Fibroblast of skin of right biceps (primary cell): ENCODE results near the gene EIF3K.
A peak's percentile ranks its signal among the peaks of the same experiment; 100 is the strongest.
"Not testable (repeated sequence)": the region's sequence is repeated elsewhere in the genome, so short reads cannot be mapped to it uniquely, and the experiment has no call there.

Experiments
- DNase-seq: peaks from one replicate; pipeline ENCODE4 v3.0.0-alpha.2; 2013

EIF3K gene

DNA sequence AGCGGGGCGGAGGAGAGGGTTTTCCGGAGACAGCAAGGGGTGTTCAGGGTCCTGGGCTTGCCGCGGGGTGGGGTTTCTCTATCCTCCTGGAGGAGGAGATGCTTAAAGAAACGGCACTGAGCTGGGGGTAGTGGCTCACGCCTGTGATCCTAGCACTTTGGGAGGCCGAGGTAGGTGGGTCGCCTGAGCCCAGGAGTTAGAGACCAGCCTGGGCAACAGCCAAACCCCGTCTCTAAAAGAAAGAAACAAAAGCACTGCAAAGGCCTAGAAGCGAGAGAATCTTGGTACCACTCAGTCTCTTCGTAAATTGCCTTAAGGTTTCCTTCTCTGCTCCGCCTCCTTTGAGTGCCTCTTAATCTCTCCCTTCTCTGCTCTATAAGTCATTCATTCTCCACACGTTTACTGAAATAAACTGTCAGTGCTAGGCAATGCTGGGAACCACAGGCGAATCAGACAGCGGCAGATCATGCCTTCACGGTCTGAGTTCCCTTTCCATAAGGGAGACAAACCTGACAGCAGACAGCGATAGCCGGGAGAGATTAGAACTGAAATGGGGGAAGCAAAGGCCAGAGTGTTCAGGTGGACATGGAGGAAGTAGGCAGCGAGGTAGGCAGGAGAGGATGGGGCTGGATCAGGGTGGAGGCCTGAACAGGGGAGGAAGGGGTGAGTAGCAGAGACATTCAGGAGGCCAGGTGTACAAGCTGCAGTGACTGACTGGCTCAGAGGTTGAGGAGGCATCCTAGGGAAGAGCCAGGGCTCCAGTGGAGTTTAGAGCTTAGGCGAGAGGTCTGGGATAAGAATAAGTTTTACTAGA lies 580 bp downstream of the EIF3K start:
- no peak for DNase-seq

- DNase-seq, result no peak
Measured at GRCh38 chr19:38624822-38625221, 5.8 kb downstream of the EIF3K start.

GRCh38 chr19:38626401-38626800 lies 7.4 kb downstream of the EIF3K start:
- no peak for DNase-seq

- DNase-seq, result no peak
Measured at GRCh38 chr19:38629568-38629967, 10.6 kb downstream of the EIF3K start.

DNA sequence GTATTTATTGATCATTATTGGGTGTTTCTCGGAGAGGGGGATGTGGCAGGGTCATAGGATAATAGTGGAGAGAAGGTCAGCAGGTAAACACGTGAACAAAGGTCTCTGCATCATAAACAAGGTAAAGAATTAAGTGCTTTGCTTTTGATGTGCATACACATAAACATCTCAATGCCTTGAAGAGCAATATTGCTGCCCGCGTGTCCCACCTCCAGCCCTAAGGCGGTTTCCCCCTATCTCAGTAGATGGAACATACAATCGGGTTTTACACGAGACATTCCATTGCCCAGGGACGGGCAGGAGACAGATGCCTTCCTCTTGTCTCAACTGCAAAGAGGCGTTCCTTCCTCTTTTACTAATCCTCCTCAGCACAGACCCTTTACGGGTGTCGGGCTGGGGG lies 12.3 kb downstream of the EIF3K start:
- DNase-seq, result not testable (repeated sequence)

DNA sequence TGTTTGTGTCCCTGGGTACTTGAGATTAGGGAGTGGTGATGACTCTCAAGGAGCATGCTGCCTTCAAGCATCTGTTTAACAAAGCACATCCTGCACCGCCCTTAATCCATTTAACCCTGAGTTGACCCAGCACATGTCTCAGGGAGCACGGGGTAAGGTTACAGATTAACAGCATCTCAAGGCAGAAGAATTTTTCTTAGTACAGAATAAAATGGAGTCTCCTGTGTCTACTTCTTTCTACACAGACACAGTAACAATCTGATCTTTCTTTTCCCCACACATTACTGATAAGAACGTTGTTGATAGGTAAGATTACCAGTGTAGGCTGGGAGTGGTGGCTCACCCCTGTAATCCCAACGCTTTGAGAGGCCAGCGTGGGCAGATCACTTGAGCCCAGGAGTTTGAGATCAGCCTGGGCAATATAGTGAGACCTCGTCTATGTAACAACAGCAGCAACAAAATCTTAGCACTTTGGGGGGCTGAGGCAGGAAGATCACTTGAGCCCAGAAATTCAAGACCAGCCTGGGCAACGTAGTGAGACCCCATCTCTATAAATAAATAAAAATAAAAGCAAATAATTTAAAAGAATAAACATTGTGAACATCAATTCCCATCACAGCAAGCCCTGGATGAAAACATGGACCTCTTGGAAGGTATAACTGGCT lies 13.0 kb downstream of the EIF3K start:
- not testable (repeated sequence) for DNase-seq

DNA sequence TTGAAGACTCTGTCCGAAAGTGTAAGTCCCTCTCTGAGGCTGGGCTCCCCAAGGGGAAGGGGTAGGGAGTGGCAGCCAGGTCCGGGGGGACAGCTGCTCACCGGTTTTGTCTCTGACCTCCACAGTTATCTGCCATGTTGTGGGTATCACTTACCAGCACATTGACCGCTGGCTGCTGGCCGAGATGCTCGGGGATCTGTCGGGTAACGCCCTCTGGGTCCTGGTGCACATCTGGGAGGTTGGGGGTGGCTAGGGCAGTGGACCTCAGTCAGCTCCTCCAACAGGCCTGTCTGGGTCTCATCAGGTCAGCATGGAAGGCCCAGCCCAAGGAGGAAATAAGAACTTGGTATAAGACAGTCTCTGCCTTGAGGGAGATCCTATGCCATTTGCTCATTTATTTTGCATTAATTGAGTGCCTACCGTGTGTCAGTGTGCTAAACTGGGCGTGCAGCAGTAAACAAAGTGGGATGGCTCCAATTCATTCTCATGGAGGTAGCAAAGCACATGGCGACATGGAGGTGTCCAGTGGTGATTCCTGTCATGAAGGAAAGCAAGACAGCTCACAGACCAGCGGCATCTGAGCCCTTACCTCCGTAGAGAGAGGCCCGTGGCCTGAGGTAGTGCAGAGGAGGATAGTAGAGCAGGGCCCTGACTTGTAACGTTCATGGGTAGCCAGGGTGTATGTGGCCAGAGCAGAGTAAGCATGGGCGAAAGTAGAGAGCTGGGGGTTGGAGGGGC lies 13.7 kb downstream of the EIF3K start:
- DNase-seq, result no peak

- DNase-seq, result peak; percentile 57
Measured at GRCh38 chr19:38634757-38635482, 15.9 kb downstream of the EIF3K start.

DNA sequence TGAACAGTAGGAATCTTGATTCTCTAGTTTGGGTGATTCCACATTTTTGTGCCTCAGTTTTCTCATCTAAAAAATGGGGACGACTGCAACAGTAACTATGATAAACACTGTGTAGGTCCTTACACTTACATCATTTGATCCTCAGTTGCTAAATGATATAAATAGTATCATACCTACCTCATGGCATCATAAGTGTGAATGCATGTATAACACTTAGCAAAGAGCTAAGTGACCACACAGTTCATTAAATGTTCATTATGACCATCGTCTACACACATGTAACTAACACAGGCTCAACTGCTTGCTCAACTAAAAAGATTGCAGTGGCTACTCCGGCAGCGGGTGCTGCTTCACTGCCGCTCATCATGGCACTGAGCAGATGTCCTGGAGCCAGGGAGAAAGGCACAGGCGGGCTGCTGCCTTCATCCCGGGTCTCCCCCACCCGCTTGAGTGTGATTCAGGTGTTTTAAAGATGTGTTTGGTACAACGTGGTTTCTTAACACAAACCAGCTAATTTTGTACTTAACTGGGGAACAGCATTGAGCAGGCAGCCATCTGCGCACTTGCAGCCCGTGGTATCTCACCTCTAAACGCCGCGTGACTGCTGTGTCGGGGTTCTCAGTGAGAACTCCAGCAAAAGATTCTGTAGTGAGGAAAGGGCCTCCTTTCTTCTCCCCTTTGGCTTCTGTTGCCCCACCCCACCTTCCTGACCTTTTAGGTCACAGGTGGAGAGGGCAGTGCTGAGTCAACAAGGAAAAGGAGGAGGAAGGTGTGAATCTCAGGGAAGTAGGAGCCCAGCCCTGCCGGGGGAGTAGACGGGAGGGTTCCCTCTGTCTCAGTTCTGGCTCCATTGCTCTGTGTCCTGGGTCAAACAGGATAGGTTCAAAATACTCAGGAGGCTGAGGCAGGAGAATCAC lies 16.8 kb downstream of the EIF3K start:
- no peak for DNase-seq

GRCh38 chr19:38638461-38638860 lies 19.5 kb downstream of the EIF3K start:
- DNase-seq, result no peak

- no peak for DNase-seq
Measured at GRCh38 chr19:38639679-38640078, 20.7 kb downstream of the EIF3K start.

DNA sequence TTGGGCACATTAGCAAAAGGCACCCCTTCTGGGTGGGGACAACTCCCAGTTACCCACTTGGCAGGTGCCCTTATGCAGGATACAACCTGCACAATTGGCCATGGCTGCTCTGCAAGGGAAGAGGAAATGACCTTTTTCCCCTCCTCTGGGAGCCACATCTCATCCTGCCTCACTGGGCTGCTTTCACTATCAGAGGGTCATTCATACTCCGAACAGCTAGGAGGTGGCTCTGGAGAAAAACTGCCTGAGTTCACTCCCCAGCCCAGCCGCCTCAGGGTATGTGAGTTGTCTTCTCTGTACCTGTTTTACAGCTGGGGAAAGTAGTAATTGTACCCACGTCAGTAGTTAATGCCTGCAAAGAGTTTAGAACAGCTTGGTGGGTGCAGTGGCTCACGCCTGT lies 21.4 kb downstream of the EIF3K start:
- no peak for DNase-seq

DNA sequence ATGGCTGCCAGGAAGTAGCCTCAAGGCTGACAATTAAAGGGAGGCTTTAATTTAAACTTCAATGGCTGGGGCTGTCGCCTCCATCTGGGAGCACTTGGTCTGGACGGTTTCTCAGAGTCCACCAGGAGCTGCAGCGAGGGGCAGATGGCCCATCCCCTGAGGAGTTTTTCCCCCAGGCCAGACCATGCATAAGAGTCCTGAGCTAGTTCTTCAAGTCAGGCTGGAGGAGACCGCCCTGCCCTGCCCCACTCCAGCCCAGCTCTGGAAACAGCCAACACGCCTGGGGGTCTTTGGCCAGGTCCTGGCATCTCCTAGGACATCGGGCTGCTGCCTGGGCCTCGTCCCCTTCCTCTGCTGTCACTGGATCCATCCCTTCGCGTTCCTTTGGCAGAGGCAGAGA lies 23.2 kb downstream of the EIF3K start:
- DNase-seq, result no peak

- DNase-seq, result no peak
Measured at GRCh38 chr19:38644719-38645118, 25.7 kb downstream of the EIF3K start.

DNA sequence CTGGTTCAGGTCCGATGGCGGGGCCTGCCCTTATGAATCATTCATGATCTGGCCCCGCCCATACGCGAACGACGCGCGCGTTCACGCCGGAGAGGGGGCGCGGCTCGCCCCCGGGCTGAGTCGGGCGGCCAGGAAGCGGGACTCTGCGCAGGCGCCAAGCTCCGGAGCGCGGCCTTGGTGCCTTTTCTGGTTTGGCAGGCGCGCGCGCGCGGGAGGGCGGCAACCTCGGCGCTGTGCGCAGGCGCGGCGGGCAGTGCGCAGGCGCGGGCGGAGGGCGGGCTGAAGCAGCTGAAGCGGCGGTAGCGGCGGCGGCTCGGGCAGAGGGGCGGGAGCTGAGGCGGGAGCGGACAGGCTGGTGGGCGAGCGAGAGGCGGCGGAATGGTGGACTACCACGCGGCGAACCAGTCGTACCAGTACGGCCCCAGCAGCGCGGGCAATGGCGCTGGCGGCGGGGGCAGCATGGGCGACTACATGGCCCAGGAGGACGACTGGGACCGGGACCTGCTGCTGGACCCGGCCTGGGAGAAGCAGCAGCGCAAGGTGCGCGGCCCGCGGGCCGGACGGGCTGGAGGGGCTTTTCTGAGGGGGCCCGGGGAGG lies 28.5 kb downstream of the EIF3K start, which contains the start of gene ACTN4:
TSS of gene ACTN4 (plus strand) at position 282 of the 598 bp plus-strand sequence. CDS start at position 379, 97 bp downstream.
- DNase-seq, result peak; percentile 97

- no peak for DNase-seq
Measured at GRCh38 chr19:38647966-38648768, 29.2 kb downstream of the EIF3K start.

DNA sequence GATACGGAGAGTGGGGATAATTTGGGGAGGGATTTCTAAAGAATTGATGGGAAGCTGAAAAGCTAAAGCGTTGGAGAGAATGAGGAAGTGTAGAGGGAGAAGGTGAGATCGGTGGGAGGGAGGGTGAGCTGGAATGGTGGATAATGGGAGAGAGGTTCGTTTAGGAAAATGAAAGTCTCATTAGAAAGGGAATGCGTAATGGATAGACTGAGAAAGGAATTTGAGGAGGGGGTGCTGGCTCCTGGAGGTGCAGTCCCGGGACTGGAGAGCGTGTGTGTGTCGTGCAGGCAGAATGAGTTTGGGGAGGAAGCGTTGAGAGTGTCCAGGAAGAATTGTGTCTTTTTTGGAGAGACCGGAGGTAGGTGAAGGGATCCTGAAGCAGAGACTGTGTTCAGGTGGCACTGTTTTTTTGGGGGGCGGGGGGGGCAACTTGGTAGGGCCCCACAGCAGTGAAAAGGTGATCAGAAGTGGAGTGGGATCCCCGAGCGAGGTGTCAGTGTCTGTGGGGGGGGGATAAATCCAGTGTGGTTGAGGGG lies 29.8 kb downstream of the EIF3K start:
- no peak for DNase-seq

GRCh38 chr19:38649305-38650171 lies 30.6 kb downstream of the EIF3K start:
- DNase-seq, result no peak

DNA sequence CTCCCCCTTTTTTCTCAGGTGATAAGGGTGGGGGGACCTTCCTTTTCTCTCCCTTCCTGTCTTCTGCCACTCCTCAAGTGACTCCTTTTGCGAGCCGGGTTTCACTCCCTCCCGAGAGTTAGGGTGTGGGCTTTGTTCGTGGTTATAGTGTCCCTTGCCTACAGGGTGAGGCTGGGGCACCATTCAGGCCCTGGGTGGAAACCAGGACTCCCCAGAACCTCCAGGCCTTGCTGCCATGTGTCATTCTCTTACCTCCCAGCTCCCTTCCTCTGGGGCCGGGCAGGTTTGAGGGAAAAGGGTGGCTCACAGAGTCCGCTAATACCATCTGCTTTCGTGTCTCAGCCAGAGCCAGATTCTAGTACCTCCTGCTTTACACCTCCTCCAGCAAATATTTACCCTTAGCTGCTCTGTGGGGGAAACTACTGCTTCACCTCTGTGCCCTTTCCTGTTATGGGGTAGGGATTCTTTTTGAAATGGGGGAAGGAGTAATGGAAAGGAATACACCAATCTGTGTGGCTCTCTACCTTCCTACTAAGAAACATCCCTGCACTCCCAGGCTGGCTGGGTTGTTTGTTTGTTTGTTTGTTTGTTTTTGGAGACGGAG lies 31.3 kb downstream of the EIF3K start:
- DNase-seq, result no peak
